Sigmoid colon (tissue), 7 donors: Measurements from ENCODE around the gene ECHS1. TPM values are rescaled to one million over a fixed set of nuclear protein-coding genes. Genes with fewer than 3 reads are reported as not detected.
A peak's percentile ranks its signal among the peaks of the same experiment; 100 is the strongest.

Experiments
- DNase-seq: peaks from one replicate; pipeline ENCODE4 v3.0.0-alpha.2; 2019
- H3K27ac ChIP-seq, 4 donors: fragments of 200-600 bp; sonication (generic); one replicate each; pipeline ENCODE4 v1.5.1; 2016 to 2019; ENCODE audit warnings: mild to moderate bottlenecking in 1 of 4
- H3K27me3 ChIP-seq, 3 donors: fragments of 200-600 bp; sonication (generic); one replicate each; pipeline ENCODE4 v1.5.1; 2019; ENCODE audit warnings: mild to moderate bottlenecking in 1 of 3
- H3K36me3 ChIP-seq, 4 donors: fragments of 200-600 bp; sonication (generic); one replicate each; pipeline ENCODE4 v1.5.1; 2016 to 2019
- H3K4me1 ChIP-seq, 4 donors: fragments of 200-600 bp; sonication (generic); one replicate each; pipeline ENCODE4 v1.5.1; 2017 to 2019
- H3K4me3 ChIP-seq, 4 donors: fragments of 200-600 bp; sonication (generic); one replicate each; pipeline ENCODE4 v1.5.1; 2017 to 2019; ENCODE audit warnings: mild to moderate bottlenecking in 2 of 4, moderate library complexity in 1 of 4
- H3K9me3 ChIP-seq, 4 donors: fragments of 200-600 bp in 3 of 4; sonication (generic) in 3 of 4; one replicate each; pipeline versions ENCODE4 v1.5.1 to v1.6.1; 2013 to 2019
- EP300 ChIP-seq, 4 donors: sonication (generic); formaldehyde crosslinking; IDR thresholded peaks; one replicate each; pipeline ENCODE4 v1.6.1; 2017; ENCODE audit warnings: antibody characterized with exemption in 4 of 4
- POLR2A ChIP-seq, 2 donors: fragments of 450-650 bp; IDR thresholded peaks; one replicate each; pipeline ENCODE4 v1.6.1; 2016; ENCODE audit warnings: antibody characterized with exemption in 2 of 2, mild to moderate bottlenecking in 2 of 2, moderate library complexity in 2 of 2
- POLR2AphosphoS5 ChIP-seq, 4 donors: sonication (generic); formaldehyde crosslinking; IDR thresholded peaks; one replicate each; pipeline ENCODE4 v1.6.1; 2017; ENCODE audit warnings: antibody characterized with exemption in 4 of 4
- WGBS, 2 donors: extraction: QIAGEN DNeasy Blood & Tissue Kit; methylation state at CpG; one replicate each; pipeline ENCODE4 v1.1.7; 2013; 5-methylcytosine and 5-hydroxymethylcytosine counted together
- intact Hi-C: fragments of 100-400 bp; cut with DNase I; formaldehyde crosslinking; loops from one replicate; pipeline ENCODE4 v1.15.1; 2023
- polyA plus RNA-seq, 3 donors: library from polyadenylated mRNA; stranded (reverse); fragments of 200-250 nt; gene quantifications; one replicate each; pipeline ENCODE4 v1.2.3, GENCODE V29; 2013
- total RNA-seq, 4 donors: library from RNA; depleted of rRNA; stranded (reverse); fragments of >200 nt; gene quantifications; one replicate each; pipeline ENCODE4 v1.1.0, GENCODE V29; 2016
- TF ChIP-seq, protein P1 (sequence below), 4 experiments: fragments of 450-650 bp in 3 of 4; fragments of 200-600 bp in 1 of 4; IDR thresholded peaks; one replicate each; pipeline ENCODE4 v1.5.1; 2016 to 2019; ENCODE audit warnings: antibody characterized with exemption in 4 of 4, mild to moderate bottlenecking in 3 of 4, moderate library complexity in 2 of 4
- donor health status: healthy with polysubstance abuse.
- donor health status: Bipolar disorder and iron deficiency.
- donor health status: healthy.

Gene ECHS1
- total and polyA plus RNA-seq, 7 donors = 58.6 to 360 (median 87.0) TPM

DNA sequence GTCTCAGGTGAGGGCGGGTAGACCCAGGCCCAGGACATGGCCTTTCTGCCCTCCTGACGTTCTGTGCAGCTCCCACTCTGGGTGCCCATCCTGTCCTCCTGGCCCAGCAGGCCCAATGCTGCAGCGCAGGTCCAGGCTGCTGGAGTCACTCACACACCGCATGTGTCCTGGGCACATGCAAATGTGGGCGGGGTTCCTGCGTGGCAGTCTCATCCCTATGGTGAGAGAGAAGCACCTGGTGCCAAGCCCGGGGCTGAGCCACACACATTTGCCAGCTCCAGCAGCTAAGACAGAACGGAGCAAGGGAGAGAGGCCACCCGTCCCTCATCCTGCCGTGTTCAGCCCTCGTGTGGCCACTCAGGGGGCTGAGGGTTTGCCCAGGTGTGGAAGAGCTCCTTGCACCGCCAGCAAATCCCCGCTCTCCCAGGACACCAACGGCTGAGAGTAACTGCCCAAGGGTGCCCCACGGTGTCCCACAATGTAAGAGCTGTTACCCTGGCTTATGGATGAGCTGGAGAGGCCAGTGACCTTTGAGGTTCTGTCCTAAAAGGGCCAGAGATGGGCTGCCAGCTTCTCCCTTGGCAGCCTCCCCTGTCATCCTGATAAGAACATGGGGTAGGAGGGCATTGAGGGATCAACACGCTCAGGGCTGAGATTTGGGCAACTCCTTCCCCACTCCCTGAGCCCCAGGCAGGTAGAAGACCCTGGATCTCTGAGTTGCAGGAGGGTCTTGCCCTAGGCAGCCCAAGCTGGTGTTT is 19.8 kb downstream of the ECHS1 start:
- no peaks in the 10 kb centered on the region for H3K36me3 ChIP-seq
- TF ChIP-seq POLR2A (IDR thresholded peaks at IDR 0.05) = no peak
- TF ChIP-seq EP300 (IDR thresholded peaks at IDR 0.05) = no peak
- TF ChIP-seq, protein P1, sequence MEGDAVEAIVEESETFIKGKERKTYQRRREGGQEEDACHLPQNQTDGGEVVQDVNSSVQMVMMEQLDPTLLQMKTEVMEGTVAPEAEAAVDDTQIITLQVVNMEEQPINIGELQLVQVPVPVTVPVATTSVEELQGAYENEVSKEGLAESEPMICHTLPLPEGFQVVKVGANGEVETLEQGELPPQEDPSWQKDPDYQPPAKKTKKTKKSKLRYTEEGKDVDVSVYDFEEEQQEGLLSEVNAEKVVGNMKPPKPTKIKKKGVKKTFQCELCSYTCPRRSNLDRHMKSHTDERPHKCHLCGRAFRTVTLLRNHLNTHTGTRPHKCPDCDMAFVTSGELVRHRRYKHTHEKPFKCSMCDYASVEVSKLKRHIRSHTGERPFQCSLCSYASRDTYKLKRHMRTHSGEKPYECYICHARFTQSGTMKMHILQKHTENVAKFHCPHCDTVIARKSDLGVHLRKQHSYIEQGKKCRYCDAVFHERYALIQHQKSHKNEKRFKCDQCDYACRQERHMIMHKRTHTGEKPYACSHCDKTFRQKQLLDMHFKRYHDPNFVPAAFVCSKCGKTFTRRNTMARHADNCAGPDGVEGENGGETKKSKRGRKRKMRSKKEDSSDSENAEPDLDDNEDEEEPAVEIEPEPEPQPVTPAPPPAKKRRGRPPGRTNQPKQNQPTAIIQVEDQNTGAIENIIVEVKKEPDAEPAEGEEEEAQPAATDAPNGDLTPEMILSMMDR (IDR thresholded peaks at IDR 0.05) = no peak
- no peak for TF ChIP-seq POLR2AphosphoS5 (IDR thresholded peaks at IDR 0.05)
- no peak overlapping the region for H3K27ac ChIP-seq
- intact Hi-C loops = no loop called here
- 64 to 80% methylated on average over 16 of the region's 16 CpGs for WGBS, 2 donors
- H3K4me1 ChIP-seq = peaks cover 0 to 18% (median 16%) of the 10 kb centered on the region in 4 donors
- no peak overlapping the region for H3K4me3 ChIP-seq
- H3K9me3 ChIP-seq = no peaks in the 10 kb centered on the region
- peak; percentile 53 for DNase-seq
- H3K27me3 ChIP-seq = peaks cover 3 to 73% (median 30%) of the 10 kb centered on the region in 3 donors

DNA sequence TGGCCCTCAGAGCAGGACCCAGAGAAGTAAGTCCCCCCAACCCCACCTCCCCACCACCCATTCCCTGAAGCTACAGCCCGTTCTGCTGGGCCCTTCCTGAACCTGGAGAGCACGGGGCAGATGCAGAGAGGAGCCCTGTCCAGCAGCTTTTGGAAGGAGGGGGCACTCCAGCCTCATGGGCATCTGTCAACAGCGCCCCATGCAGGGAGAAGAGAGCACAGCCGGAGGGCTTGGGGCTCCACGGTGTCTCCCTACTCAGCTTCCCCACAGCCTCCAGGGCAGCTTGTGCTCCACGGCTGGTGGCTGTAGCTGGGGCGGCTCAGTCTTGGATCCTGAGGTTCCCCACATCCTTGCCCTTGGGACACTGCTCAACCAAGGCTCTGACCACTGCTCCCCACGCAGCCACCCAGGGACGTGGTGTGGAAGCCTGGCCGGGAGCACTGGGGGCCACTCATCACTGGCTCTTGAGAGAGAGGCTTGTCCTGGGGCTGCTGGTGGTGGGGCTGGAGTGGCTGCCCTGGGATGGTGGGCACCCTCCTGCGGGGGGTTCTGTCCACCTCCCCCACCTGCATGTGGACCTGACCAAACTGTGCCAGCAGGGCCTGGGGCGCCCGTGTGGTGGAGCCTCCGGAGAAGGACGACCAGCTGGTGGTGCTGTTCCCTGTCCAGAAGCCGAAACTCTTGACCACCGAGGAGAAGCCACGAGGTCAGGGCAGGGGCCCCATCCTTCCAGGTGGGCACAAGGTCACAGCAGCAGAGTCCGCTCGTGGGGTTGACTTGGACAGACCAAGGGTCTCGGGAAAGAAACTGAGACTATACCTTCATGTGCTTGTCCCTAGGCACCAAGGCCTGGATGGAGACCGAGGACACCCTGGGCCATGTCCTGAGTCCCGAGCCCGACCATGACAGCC is 21.5 kb downstream of the ECHS1 start:
- Histone ChIP-seq H3K9me3 (no peaks in the 10 kb centered on the region), H3K27ac (no peak overlapping the region), H3K27me3 (peaks cover 4 to 79% (median 42%) of the 10 kb centered on the region in 3 donors), H3K4me1 (peaks cover 0 to 6% (median 3%) of the 10 kb centered on the region in 4 donors), H3K36me3 (no peaks in the 10 kb centered on the region), H3K4me3 (no peak overlapping the region)
- DNase-seq = peak; percentile 62
- 75 to 83% methylated on average over 24 of the region's 24 CpGs for WGBS, 2 donors
- TF ChIP-seq POLR2AphosphoS5 (IDR thresholded peaks at IDR 0.05) (no peak), EP300 (IDR thresholded peaks at IDR 0.05) (no peak), POLR2A (IDR thresholded peaks at IDR 0.05) (no peak)
- TF ChIP-seq, protein P1 (IDR thresholded peaks at IDR 0.05) = no peak
- intact Hi-C loops = no loop called here

DNA sequence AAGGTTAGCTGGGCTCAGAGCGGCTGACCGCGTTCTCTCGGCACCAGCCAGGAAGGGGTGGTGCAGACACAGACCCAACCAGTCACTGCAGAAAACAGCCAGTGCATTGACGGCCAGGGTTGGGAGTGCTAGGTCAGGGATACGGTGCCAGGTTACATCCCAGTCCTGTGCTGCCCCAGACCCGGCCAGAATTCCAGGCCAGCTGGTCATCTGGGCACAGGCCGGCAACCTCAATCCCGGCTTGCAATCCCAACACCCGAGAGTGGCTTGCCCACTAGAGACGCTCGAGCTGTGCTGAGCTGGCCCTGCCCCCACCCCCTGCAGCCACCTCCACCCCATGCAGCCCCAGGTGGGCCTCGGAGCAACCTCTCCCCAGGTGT is 22.2 kb downstream of the ECHS1 start:
- Histone ChIP-seq H3K27ac (no peak overlapping the region), H3K9me3 (no peaks in the 10 kb centered on the region), H3K4me3 (no peak overlapping the region), H3K4me1 (no peaks in the 10 kb centered on the region), H3K27me3 (peaks cover 4 to 79% (median 35%) of the 10 kb centered on the region in 3 donors), H3K36me3 (no peaks in the 10 kb centered on the region)
- TF ChIP-seq EP300 (IDR thresholded peaks at IDR 0.05) (no peak), POLR2AphosphoS5 (IDR thresholded peaks at IDR 0.05) (no peak), POLR2A (IDR thresholded peaks at IDR 0.05) (no peak)
- TF ChIP-seq, protein P1 (IDR thresholded peaks at IDR 0.05) = no peak
- intact Hi-C loops = no loop called here
- 61 to 77% methylated on average over 13 of the region's 13 CpGs for WGBS, 2 donors
- peak; percentile 64 for DNase-seq

GRCh38 chr10:133350283-133350949 is 22.7 kb downstream of the ECHS1 start:
- H3K36me3 ChIP-seq = no peaks in the 10 kb centered on the region
- WGBS, 2 donors = 88 to 91% methylated on average over 12 of the region's 12 CpGs

More at GRCh38 chr10:133350283-133350949, 22.7 kb downstream of the ECHS1 start:
- no peak overlapping the region for H3K4me3 ChIP-seq
- no peak overlapping the region for H3K27ac ChIP-seq
- peaks cover 4 to 75% (median 31%) of the 10 kb centered on the region in 3 donors for H3K27me3 ChIP-seq
- intact Hi-C loops = no loop called here
- no peaks in the 10 kb centered on the region for H3K4me1 ChIP-seq
- TF ChIP-seq EP300 (IDR thresholded peaks at IDR 0.05) (no peak), POLR2AphosphoS5 (IDR thresholded peaks at IDR 0.05) (no peak), POLR2A (IDR thresholded peaks at IDR 0.05) (no peak)
- TF ChIP-seq, protein P1 (IDR thresholded peaks at IDR 0.05) = no peak
- no peaks in the 10 kb centered on the region for H3K9me3 ChIP-seq
- peak; percentile 54 for DNase-seq
